Mucosa of descending colon (tissue), 3 donors: ENCODE results near the gene BOLA3. TPM values are rescaled to one million over a fixed set of nuclear protein-coding genes. Genes with fewer than 3 reads are reported as not detected.

Experiments
- ATAC-seq: fragments of 200-7000 bp; cut with Tn5 transposase; one replicate; pipeline ENCODE4 v1.9.1; 2020; ENCODE audit warnings: mild to moderate bottlenecking, moderate library complexity
- DNase-seq, 3 donors: peaks; one replicate each; pipeline ENCODE4 v3.0.0-alpha.2; 2020
- H3K36me3 ChIP-seq: fragments of 200-600 bp; one replicate; pipeline ENCODE4 v1.8.0; 2021; ENCODE audit warnings: low read depth, mild to moderate bottlenecking
- H3K4me1 ChIP-seq: fragments of 200-600 bp; one replicate; pipeline ENCODE4 v1.8.0; 2021; ENCODE audit warnings: low read depth, mild to moderate bottlenecking
- H3K4me3 ChIP-seq: fragments of 200-600 bp; one replicate; pipeline ENCODE4 v1.8.0; 2021; ENCODE audit warnings: mild to moderate bottlenecking
- H3K9me3 ChIP-seq: fragments of 200-600 bp; one replicate; pipeline ENCODE4 v1.8.0; 2021; ENCODE audit warnings: mild to moderate bottlenecking
- CTCF ChIP-seq: fragments of 200-600 bp; IDR thresholded peaks from one replicate; pipeline ENCODE4 v1.8.0; 2022; ENCODE audit warnings: antibody characterized with exemption, mild to moderate bottlenecking
- intact Hi-C, 2 donors: fragments of 100-400 bp; cut with DNase I in 1 of 2; cut with micrococcal nuclease in 1 of 2; formaldehyde crosslinking; loops; one replicate each; pipeline versions ENCODE4 v1.11.0 to v1.11.1; 2022; cut with DNase I, micrococcal nuclease
- long read RNA-seq, 2 donors: library from polyadenylated mRNA; unstranded; transcript quantifications; one replicate each; pipeline ENCODE4 v2.0.0, GENCODE V29; 2019 to 2021
- total RNA-seq, 3 donors: library from RNA; stranded (reverse); fragmentation: NEBNext Ultra II Directional in 2 of 3; extraction: Animal tissue kit (Norgen Biotek cat#: 25700) in 2 of 3; gene quantifications; one replicate each; pipeline versions ENCODE4 v1.2.1 to v1.2.4, GENCODE V29; 2021 to 2023
- donor health status: DM: no; HTN: no; CAD: no; lungs with moderate emphysema.
- donor health status: DM: no; HTN: no; CAD: no.
- donor health status: DM: no; HTN: yes; CAD: no.

Gene BOLA3
- total RNA-seq, result 10 to 100 TPM; 29.6 to 47.0 (median 38.0) TPM
- long read RNA-seq, donor 1, transcript BOLA3-204 (3 exons, 667 nt), result minor isoform, 6 of 18 reads
- long read RNA-seq, donor 1, transcript BOLA3-202 (4 exons, 639 nt), result major isoform, 8 of 18 reads
- long read RNA-seq, donor 1, partial matches to known transcripts, result 0 of 18 reads
- long read RNA-seq, donor 1, other reads (novel, unspliced or antisense), result 0 of 18 reads
- long read RNA-seq, donor 2, transcript BOLA3-202 (4 exons, 639 nt), result major isoform, 36 of 51 reads
- long read RNA-seq, donor 2, transcript BOLA3-201 (3 exons, 444 nt), result minor isoform, 13 of 51 reads
- long read RNA-seq, donor 2, partial matches to known transcripts, result 1 of 51 reads
- long read RNA-seq, donor 2, other reads (novel, unspliced or antisense), result 1 of 51 reads

GRCh38 chr2:74147727-74148456 is at the start of gene BOLA3:
BOLA3 (minus strand) TSS chr2:74147912; CDS start chr2:74147874, 38 bp downstream.
- intact Hi-C loops, result no loop called here
- H3K9me3 ChIP-seq, result no peaks in the 10 kb centered on the region
- peaks cover 12% of the 10 kb centered on the region for H3K4me1 ChIP-seq
- DNase-seq (peak; percentile 86 to 92 (median 90)), ATAC-seq (peak; percentile 99)
- TF ChIP-seq CTCF, result peak; percentile 70
- no peaks in the 10 kb centered on the region for H3K36me3 ChIP-seq
- peak within 1 kb of the TSS; percentile 77 for H3K4me3 ChIP-seq

- Histone ChIP-seq H3K4me3 (no peak overlapping the region), H3K4me1 (no peaks in the 10 kb centered on the region), H3K36me3 (no peaks in the 10 kb centered on the region), H3K9me3 (no peaks in the 10 kb centered on the region)
- no peak for TF ChIP-seq CTCF
- intact Hi-C loops, result no loop called here
- DNase-seq, result no peak
- no peak for ATAC-seq
These were observed 49.3 kb upstream of the BOLA3 start for GRCh38 chr2:74197049-74197448.

GRCh38 chr2:74194799-74195198 is 47.1 kb upstream of the BOLA3 start:
- Histone ChIP-seq H3K4me1 (no peaks in the 10 kb centered on the region), H3K9me3 (no peaks in the 10 kb centered on the region), H3K36me3 (no peaks in the 10 kb centered on the region), H3K4me3 (no peak overlapping the region)
- intact Hi-C loops, result no loop called here
- no peak for DNase-seq
- no peak for ATAC-seq
- TF ChIP-seq CTCF, result no peak

- DNase-seq (no peak), ATAC-seq (no peak)
- Histone ChIP-seq H3K4me3 (no peak overlapping the region), H3K4me1 (no peaks in the 10 kb centered on the region), H3K36me3 (no peaks in the 10 kb centered on the region), H3K9me3 (no peaks in the 10 kb centered on the region)
- intact Hi-C loops, result no loop called here
- no peak for TF ChIP-seq CTCF
These were observed 44.1 kb upstream of the BOLA3 start for GRCh38 chr2:74191596-74192380.

GRCh38 chr2:74188696-74189095 is 41.0 kb upstream of the BOLA3 start:
- H3K9me3 ChIP-seq, result no peaks in the 10 kb centered on the region
- DNase-seq (no peak), ATAC-seq (no peak)
- intact Hi-C loops, result no loop called here
- no peaks in the 10 kb centered on the region for H3K36me3 ChIP-seq
- H3K4me1 ChIP-seq, result no peaks in the 10 kb centered on the region
- TF ChIP-seq CTCF, result no peak
- H3K4me3 ChIP-seq, result no peak overlapping the region
